ENCODE measurements around the gene DAGLB.

- no peak for TF ChIP-seq CTCF (IDR thresholded peaks at IDR 0.05)
- no peak for TF ChIP-seq REST (IDR thresholded peaks at IDR 0.05; ENCODE audit: insufficient read depth in 1 of 2, low read depth in 2 of 2, low read length in 1 of 2)
- no peak for TF ChIP-seq POLR2AphosphoS5 (IDR thresholded peaks at IDR 0.05; ENCODE audit: low read depth, low read length)
- no peak for TF ChIP-seq SIN3A (IDR thresholded peaks at IDR 0.05; ENCODE audit: borderline replicate concordance, insufficient read depth, low read depth, low read length)
- TF ChIP-seq TCF7L2 (IDR thresholded peaks at IDR 0.05; ENCODE audit: low read depth, low read length), result no peak
These were observed 30.4 kb upstream of the DAGLB start for GRCh38 chr7:6478186-6478585.

Data from Panc1 (cell line).